Stimulated activated CD8-positive, alpha-beta memory T cell treated with anti-CD3 and anti-CD28 coated beads, Interleukin-7, amount 100 ng/mL, for 24 hours (primary cell): ENCODE results near the gene GORASP1.

ENCODE experiments used
- DNase-seq: peaks from one replicate; pipeline ENCODE4 v3.0.0-alpha.2; 2020; ENCODE audit warnings: low read depth

The GORASP1 gene

GRCh38 chr3:39107388-39108199 is at the start of gene GORASP1, which contains the start of gene TTC21A:
Gene GORASP1, minus strand, starts transcription at chr3:39107627. Its CDS starts 86 bp downstream, at chr3:39107541.
Gene TTC21A, plus strand, starts transcription at chr3:39107680. Its CDS starts 158 bp downstream, at chr3:39107838.
- DNase-seq, result no peak

- DNase-seq, result no peak
Measured at GRCh38 chr3:39156421-39156820, 49.0 kb upstream of the GORASP1 start.

DNA sequence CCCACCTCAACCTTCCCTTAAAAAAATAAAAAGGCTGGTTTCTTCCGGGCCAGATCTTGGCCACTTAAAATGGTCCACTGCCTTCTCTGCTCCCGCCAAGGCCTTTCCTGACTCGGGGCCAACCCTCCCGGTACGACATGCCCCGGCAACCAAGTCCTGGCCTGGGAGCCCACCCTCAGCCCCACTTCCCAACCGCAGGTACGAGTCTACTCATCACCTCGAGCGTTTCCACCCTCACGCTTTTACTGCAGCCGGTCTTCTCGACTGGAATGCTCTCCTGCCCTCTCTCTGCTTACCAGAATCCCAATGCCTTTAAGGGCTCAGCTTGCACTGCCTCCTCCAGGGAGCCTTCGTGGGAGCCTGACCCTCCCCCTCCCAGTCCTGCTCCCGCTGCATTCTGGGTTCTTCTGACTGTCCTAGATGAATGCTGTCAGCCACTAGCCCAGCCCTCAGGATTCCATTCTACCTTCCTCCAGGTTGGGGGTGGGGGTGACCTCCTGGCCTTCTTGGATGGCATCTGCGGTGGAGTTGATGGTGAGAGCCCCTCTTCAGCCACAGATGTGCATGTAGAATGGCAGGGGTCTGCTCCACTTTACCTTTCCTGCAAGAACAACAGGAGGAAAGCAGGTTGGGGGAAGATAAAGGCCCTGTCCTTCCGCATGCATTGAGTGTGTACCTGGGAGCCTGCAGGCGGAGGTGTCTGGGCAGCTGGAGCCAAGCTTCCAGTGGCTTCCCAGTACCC is 47.0 kb upstream of the GORASP1 start:
- DNase-seq, result no peak

GRCh38 chr3:39153977-39154279 is 46.5 kb upstream of the GORASP1 start:
- DNase-seq, result no peak

- peak; percentile 53 for DNase-seq
Measured at GRCh38 chr3:39150803-39151631, 43.6 kb upstream of the GORASP1 start.

DNA sequence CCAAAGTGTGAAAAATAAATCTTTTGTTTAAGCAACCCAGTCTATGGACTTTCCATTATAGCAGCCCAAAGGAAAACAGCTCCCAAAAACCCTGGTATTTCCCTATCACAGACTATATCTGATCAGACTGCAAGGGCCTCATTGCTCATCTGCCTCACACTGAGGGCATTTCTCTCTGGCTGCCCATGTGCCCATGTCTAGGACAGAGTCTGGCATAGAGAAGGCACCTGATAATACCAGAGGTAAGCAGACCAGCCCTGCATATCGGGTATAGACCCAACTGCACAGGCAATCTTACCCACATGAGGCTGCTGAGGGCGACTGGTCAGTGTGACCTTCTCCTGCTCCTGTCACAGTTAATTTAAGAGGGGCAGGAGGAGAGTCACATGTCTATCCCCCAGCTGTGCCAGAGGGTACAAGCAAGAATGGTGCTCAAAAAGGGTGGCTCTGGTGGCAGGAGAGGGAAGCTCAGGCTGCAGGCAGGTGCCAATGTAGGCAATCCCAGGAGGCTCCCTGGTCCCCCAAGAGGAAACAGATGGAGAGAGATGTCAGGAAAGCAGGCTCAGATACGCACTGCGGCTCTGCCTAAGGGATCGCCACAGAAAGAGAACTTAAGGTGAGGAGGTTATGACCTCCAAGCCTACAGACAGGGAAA is 42.8 kb upstream of the GORASP1 start:
- DNase-seq, result no peak

- DNase-seq, result no peak
Measured at GRCh38 chr3:39149498-39150147, 42.2 kb upstream of the GORASP1 start.

DNA sequence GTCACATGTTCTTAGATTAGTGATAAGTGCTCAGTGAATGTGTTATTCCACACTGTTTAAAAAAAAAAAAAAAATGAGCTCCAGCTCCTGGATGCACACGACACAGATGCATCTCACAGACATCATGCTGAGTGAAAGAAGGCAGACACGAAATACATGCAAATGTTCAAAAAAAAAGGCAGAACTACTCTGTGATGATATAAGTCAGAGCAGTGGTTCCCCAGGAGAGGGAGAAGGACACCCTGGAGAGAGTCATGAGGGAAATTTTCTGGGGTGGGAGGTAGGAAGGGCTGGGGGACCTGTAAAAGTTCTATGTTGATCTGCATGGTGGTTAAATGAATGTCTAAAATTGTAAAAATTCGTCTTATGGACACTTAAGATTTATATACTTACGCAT is 41.6 kb upstream of the GORASP1 start:
- DNase-seq, result no peak

DNA sequence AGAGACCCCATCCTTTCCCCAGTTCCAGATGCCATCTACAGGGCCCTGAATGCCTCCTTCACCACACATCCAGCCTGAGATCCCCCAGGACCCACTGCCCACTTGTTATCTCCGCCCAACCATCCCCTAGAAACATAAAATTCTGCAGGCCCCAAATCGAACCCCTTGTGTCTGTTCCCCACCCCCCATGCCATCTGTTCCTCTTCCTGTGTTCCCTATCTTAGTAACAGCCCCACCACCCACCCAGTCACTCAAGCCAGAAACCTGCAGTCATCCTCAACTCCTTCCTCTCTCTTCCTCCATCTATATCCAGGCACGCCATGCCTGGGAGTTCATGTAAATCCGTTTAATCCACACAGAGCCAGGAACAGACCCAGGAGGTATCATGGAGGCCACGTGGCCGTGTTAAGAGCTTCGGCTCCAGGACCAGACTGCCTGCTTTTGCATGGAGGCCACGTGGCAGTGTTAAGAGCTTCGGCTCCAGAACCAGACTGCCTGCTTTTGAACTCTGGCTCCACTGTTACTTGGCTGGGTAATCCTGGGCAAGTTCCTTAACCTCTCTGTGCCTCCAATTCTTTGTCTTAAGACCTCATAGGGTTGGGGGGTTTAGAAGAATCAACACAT is 41.1 kb upstream of the GORASP1 start:
- DNase-seq, result no peak

DNA sequence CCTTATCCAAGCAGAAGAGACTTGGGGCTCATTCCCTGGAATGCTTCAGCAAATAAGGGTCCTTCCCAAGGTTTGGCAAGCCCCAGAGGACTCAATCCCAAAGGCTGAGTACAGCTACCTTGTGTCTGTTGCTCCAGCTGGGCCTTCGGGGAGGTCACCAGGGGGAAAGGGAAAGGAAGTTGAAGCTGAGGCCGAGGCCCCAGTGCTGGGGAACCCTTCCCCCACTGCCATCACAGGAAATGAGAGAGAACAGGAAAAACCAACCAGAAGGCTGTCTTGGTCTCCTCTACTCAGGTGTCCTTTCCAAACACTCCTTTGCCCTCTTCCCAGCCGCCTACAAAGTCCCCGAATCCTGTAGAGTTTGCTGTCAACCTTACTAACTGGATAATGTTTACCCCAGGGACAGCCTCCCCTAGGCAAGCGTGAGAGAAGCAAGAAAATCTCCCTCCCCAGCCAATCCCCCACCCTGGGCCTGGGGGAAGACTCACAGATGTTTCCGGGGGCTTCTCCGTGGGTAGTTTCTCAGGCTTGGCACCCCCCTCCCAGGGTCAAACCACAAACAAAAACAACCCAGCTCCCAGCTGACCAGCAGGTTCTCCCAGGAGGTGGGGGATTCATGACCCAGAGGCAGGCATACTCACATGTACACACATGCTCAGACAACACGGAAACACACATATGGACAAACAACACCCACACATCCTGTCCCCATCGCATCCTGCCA is 40.4 kb upstream of the GORASP1 start:
- DNase-seq, result no peak

DNA sequence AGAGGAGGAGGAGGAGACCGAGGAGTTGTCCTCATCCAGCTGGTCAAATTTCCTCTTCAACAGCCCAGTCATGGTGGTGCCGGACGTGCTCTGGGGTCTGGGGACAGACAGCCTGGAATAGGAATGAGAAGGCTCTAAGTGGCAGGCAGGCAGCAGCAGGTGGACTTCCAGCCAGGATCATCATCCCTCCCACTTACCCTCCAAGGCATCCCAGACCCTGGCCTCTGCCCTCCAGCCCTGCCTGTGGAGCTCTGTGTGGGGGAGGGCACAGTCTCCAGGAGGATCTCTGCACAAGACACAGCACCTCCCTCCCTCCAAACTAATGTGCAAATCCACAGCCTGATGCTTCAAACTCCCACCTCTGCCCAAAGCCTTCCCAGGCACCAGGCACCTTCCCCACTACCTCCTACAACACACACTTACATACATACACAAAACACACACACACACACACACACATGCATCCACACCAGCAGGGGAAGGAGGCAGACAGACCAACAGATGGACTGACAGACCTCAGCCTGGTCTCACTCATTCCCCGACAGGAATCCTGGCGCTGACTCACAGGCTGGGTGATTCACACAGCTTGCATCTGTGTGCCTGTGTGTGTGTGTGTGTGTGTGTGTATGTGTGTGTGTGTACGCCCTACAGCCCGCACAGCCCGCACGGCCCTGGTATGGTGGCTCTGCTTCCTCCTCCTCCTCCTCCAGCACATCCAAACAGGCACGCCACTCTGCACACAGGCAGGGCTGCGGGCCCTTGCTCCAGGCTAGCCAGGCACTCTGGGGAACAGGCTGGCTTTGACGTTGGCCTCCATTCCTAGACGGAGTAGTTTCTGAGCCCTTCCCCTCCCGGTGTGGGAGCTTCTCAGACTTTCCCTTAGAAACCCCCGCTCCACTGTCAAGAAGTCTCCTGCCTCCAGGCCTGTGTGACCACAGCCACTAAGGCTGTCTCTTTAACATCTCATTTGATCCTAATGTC is 39.5 kb upstream of the GORASP1 start:
- peak; percentile 43 for DNase-seq

- no peak for DNase-seq
Measured at GRCh38 chr3:39146083-39146501, 38.7 kb upstream of the GORASP1 start.

DNA sequence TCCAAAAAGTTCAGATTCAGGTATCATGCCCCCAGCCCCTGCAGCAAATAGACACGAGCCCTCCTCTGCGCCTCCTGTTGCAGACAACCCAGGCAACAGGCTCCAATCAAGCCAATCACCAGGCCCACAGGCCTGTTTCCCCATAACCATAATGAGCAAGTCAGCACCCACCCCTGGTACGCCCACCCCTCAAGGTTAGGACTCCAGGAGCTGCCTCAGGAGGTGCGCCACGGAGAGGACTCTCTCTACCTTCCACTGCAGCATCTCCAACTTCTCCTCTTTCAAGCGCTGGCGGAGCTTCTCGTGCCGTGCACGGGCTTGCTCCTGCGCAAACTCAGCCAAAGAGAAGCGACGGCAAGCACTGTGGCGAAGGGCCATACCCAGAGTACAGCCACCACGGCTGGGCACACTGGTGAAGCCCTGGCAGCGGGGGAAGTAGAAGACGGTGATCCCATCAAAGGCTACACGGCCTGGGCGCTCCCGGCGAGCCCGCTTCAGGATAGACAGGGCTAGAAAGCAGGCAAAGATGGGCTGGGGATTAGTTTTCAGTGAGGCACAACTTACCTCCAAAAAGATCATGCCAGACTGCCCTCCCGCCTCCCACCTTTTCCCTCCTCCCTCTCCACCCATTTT is 37.4 kb upstream of the GORASP1 start:
- DNase-seq, result no peak

DNA sequence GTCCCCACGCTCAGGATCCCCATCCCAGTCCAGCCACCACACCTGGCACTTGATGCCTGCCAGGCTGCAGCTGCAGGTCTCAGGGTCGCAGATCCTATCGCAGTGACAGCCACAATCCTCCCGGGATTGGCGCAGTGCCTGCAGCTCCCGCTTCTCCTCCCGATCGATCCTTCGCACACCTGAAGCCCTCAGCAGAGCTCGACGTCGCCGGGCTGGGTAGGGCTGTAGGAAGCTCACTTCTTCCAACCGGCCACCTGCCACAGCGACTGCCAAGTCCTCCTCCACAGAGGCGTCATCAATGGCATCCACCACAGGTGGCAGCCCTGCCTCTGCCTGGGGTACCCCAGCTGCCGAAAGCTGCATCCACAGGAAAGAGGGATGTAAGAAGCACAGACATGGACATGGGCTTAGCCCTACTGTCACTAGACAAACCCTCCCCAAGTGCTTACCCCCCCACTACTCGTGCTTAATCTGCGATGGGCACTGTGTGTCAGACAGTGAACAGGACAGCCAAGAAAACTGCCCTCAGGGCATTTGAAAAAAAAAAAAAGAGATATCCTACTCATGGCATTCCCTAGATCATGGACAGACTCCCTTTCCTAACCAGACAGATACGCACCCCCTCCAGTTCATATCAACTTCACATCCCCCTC is 36.8 kb upstream of the GORASP1 start:
- no peak for DNase-seq

DNA sequence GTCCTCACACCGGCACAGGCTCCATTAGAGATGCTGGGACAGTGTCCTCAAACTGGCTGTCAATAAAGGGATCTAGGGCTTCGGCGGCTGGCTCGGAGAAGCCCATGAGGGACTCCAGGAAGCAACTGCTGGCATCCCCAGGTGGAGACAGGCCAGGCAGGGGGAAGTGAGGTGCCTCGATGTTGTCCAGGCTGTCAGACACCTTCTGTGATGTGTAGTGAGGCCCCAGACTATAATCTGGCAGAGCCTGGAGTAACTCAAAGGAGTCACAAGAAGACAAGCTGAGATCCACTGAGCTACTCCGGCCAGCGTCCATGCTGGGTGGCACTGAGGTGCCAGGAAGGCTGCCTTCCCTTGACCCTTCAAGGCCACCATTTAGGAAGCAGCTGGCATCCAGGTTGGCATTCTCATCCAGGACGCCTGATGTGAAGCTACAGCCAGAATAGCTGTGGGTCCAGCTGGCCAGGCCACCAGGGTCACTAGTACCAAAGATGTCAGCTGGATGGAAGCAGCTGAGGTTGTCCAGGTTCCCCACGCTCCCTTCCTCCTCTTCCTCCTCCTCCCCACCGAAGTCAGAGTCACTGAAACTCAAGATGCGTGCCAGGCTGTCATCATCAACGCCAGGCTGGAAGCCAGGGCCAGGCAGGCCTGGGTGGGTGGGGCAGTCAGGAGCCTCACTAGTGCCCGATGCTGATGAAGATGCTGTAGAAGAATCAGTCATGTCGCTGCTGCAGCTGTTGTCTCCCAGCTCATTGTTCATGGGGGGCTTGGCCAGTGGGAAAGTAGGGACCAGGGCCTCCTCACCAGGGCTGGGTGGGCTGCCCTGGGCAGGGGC is 35.8 kb upstream of the GORASP1 start:
- DNase-seq, result no peak

GRCh38 chr3:39142067-39142466 is 34.6 kb upstream of the GORASP1 start:
- no peak for DNase-seq
